Stimulated activated naive CD8-positive, alpha-beta T cell treated with anti-CD3 and anti-CD28 coated beads, Interleukin-15, Interleukin-2, amounts not matched to agents 100 ng/mL and 50 ng/mL, for 24 hours (primary cell): ENCODE data around the gene COL4A2.

Experiments used
- H3K27ac Mint-ChIP-seq: one replicate; pipeline ENCODE4 v1.8.0; 2021; ENCODE audit warnings: mild to moderate bottlenecking, mixed read lengths
- H3K27me3 Mint-ChIP-seq: one replicate; pipeline ENCODE4 v1.8.0; 2021; ENCODE audit warnings: mixed read lengths
- H3K36me3 Mint-ChIP-seq: one replicate; pipeline ENCODE4 v1.8.0; 2021; ENCODE audit warnings: low read depth, mixed read lengths
- H3K4me1 Mint-ChIP-seq: one replicate; pipeline ENCODE4 v1.8.0; 2021; ENCODE audit warnings: low read depth, mixed read lengths
- H3K4me3 Mint-ChIP-seq: one replicate; pipeline ENCODE4 v1.8.0; 2021; ENCODE audit warnings: mild to moderate bottlenecking, mixed read lengths
- H3K9me3 Mint-ChIP-seq: one replicate; pipeline ENCODE4 v1.8.0; 2021; ENCODE audit warnings: mixed read lengths

The COL4A2 gene

GRCh38 chr13:110280231-110280813 lies 26.8 kb upstream of the COL4A2 start:
- no peaks in the 10 kb centered on the region for H3K4me1 Mint-ChIP-seq
- H3K27ac Mint-ChIP-seq, result no peak overlapping the region
- H3K27me3 Mint-ChIP-seq, result peaks cover 23% of the 10 kb centered on the region
- H3K4me3 Mint-ChIP-seq, result no peak overlapping the region
- H3K36me3 Mint-ChIP-seq, result no peaks in the 10 kb centered on the region
- H3K9me3 Mint-ChIP-seq, result no peaks in the 10 kb centered on the region

DNA sequence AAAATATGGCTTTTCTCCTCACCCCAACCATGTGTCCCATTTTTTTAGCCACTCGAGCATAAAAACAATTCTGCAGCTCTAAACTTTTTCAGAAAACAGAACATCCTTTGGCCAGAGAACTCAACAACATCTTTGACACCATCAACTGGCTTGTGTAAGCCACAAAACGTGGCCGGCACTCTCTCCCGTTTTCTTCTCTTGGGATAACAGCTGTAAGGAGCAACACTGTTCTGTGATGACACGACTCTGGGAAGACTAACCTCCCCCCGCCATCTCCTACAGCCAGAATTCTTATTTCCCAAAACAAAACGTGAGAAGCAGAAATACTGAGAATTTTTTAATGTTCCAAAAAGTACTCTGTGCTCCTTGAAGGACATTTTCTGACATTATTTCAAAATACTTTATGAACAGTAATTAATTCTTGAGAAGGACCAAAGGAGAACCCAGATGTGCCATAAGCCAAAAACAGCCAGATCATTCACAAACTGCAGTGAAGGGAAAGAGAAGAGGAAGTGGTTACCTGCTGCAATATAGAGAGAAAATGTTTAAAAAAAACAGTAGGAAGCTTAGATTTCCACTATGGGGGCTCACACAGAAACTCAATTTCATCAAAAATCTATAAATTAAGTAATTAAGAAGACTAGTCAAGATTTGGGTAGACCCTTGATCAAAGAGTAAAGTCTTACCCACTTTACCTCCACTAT lies 25.9 kb upstream of the COL4A2 start:
- Mint-ChIP-seq H3K9me3 (no peaks in the 10 kb centered on the region), H3K27me3 (peaks cover 23% of the 10 kb centered on the region), H3K4me3 (no peak overlapping the region), H3K4me1 (no peaks in the 10 kb centered on the region), H3K27ac (no peak overlapping the region), H3K36me3 (no peaks in the 10 kb centered on the region)

DNA sequence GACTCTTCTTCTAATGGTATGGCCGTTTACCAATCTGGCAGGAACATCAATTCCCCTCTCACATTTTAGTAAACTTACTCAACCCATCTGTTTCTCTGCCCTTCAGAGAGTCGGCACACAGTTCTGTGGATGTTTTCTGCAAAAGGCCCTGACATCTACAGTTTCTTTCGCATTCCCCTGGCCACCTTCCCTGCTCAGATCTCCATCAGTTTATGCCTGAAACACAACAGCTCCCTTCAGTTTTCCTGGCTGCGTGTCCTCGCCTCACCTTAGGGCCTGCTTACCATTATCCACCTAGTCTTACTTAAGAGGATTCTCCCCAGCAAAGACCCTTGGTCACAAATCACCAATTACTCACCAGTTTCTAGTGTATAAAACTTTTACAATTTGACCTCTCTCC lies 25.3 kb upstream of the COL4A2 start:
- Mint-ChIP-seq H3K36me3 (no peaks in the 10 kb centered on the region), H3K4me1 (no peaks in the 10 kb centered on the region), H3K27ac (no peak overlapping the region), H3K4me3 (no peak overlapping the region), H3K9me3 (no peaks in the 10 kb centered on the region), H3K27me3 (peaks cover 23% of the 10 kb centered on the region)

DNA sequence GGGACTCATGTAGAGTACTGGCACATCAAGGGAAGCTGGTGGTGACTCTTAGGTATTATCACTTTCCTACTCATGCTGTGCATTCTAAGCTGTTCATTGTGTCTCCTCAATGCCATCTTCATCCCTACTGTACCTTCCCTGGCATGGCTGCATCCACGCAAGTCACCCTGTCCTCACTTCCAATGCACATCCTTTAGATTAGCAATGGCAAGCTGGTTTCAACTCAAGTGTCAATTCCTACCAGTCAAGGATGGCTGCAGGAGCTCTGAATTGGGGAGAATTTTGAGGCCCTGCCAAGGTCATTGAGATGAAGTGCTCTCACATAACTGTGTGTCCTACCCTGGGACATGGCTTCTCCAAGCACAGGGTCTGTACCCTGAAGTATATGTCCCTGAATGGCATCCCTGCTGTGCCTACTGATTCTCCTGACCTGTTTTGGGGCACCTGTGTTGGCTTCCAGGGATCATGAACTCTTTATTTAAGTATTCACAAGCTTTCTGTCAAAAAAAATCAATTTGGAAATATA lies 24.7 kb upstream of the COL4A2 start:
- H3K27ac Mint-ChIP-seq, result no peak overlapping the region
- no peak overlapping the region for H3K4me3 Mint-ChIP-seq
- H3K4me1 Mint-ChIP-seq, result no peaks in the 10 kb centered on the region
- no peaks in the 10 kb centered on the region for H3K9me3 Mint-ChIP-seq
- H3K36me3 Mint-ChIP-seq, result no peaks in the 10 kb centered on the region
- peaks cover 23% of the 10 kb centered on the region for H3K27me3 Mint-ChIP-seq

GRCh38 chr13:110283736-110284517 lies 23.2 kb upstream of the COL4A2 start:
- H3K27ac Mint-ChIP-seq, result no peak overlapping the region
- no peaks in the 10 kb centered on the region for H3K36me3 Mint-ChIP-seq
- H3K9me3 Mint-ChIP-seq, result no peaks in the 10 kb centered on the region
- H3K4me3 Mint-ChIP-seq, result no peak overlapping the region
- H3K4me1 Mint-ChIP-seq, result no peaks in the 10 kb centered on the region
- H3K27me3 Mint-ChIP-seq, result peaks cover 18% of the 10 kb centered on the region

- H3K4me1 Mint-ChIP-seq, result no peaks in the 10 kb centered on the region
- H3K36me3 Mint-ChIP-seq, result no peaks in the 10 kb centered on the region
- H3K4me3 Mint-ChIP-seq, result no peak overlapping the region
- H3K27ac Mint-ChIP-seq, result no peak overlapping the region
- peaks cover 10% of the 10 kb centered on the region for H3K27me3 Mint-ChIP-seq
- no peaks in the 10 kb centered on the region for H3K9me3 Mint-ChIP-seq
These were observed 22.2 kb upstream of the COL4A2 start for GRCh38 chr13:110284779-110285484.

DNA sequence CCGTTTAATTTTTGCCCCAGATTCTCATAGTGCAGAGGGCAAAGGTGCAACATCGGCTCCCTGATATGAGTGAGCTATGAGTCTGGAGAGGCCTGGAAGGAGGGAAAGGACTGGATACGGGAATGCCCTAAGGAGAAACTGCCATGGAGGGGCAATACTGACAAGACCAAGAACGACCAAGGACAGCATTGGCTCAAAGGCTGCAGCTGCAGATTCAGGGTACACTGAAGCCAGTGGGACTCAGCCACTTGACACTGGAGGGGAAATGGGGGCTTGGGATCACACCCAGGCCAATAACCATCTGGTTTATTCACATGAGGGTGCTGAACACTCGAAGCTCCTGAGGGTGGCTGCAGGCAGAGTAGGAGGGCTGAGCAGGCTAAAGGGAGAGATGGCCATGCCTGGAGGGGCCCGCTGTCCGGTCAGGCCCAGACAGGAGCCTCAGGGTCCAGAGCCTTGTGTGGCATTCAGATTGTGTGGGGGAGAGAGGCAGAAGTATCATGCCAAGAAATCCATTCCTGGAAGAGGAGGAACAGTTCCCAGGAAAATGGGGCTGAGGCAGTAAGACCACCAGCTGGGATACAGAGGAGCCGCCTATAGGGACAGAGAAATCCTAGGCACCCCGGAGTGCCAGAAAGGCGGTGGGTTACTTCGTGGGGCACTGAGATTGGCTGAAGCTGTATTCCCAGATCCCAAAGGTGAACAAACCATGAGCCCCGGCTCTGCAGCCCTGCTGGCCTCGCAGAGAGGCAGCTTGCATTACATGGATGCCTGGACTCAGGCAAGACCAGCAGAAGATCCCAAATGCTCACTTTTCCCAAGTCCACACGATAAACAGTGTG lies 20.9 kb upstream of the COL4A2 start:
- Mint-ChIP-seq H3K36me3 (no peaks in the 10 kb centered on the region), H3K9me3 (peaks cover 2% of the 10 kb centered on the region), H3K4me3 (no peak overlapping the region), H3K27me3 (peaks cover 7% of the 10 kb centered on the region), H3K4me1 (no peaks in the 10 kb centered on the region), H3K27ac (no peak overlapping the region)

- H3K27ac Mint-ChIP-seq, result no peak overlapping the region
- H3K4me1 Mint-ChIP-seq, result no peaks in the 10 kb centered on the region
- H3K27me3 Mint-ChIP-seq, result peaks cover 8% of the 10 kb centered on the region
- peaks cover 3% of the 10 kb centered on the region for H3K9me3 Mint-ChIP-seq
- no peak overlapping the region for H3K4me3 Mint-ChIP-seq
- no peaks in the 10 kb centered on the region for H3K36me3 Mint-ChIP-seq
These were observed 20.0 kb upstream of the COL4A2 start for GRCh38 chr13:110286833-110287819.

- Mint-ChIP-seq H3K4me3 (no peak overlapping the region), H3K27me3 (peaks cover 6% of the 10 kb centered on the region), H3K36me3 (no peaks in the 10 kb centered on the region), H3K9me3 (peaks cover 3% of the 10 kb centered on the region), H3K27ac (no peak overlapping the region), H3K4me1 (no peaks in the 10 kb centered on the region)
These were observed 17.9 kb upstream of the COL4A2 start for GRCh38 chr13:110289174-110289573.

GRCh38 chr13:110289661-110290060 lies 17.4 kb upstream of the COL4A2 start:
- Mint-ChIP-seq H3K4me1 (no peaks in the 10 kb centered on the region), H3K36me3 (no peaks in the 10 kb centered on the region), H3K9me3 (peaks cover 3% of the 10 kb centered on the region), H3K27me3 (peaks cover 9% of the 10 kb centered on the region), H3K27ac (no peak overlapping the region), H3K4me3 (no peak overlapping the region)

DNA sequence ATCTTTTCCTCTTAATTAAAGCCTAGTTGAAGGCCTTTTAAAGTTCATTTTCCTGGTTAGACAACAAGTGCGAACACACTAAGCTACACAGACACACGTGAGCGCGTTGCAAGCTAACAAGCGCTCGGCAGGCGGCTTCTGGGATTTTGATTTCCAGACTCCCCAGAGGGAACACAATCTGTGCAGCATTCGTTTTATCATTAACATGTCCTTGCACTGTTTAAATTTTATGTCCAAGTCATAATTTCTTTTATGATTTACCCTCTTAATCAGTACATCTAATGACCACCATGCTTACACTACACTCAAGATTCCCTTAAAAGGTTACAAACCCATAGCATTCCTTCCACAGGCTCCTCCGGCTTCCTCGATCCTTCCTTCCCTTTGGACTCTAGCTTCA lies 16.9 kb upstream of the COL4A2 start:
- H3K9me3 Mint-ChIP-seq, result peaks cover 3% of the 10 kb centered on the region
- H3K27ac Mint-ChIP-seq, result no peak overlapping the region
- H3K4me3 Mint-ChIP-seq, result no peak overlapping the region
- no peaks in the 10 kb centered on the region for H3K36me3 Mint-ChIP-seq
- H3K27me3 Mint-ChIP-seq, result peaks cover 12% of the 10 kb centered on the region
- H3K4me1 Mint-ChIP-seq, result no peaks in the 10 kb centered on the region

DNA sequence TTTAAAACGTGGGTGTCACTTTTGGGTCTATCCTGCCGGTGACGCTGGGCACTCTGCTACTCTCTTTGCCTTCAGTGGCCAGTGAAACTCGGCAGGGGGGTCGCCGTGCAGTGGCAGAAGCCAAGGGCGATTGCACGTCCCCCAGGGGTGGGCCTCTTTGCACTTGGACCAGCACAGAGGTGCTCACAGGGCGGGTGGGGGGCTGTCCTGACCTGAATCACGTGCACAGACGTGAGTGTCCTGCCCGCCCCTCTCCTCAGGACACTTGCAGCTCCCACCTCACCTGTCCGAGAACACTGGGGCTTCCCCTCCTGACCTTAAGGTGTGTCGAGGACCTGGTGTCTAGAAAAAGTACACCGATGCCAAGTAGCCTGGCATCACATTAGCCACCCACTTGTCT lies 16.3 kb upstream of the COL4A2 start:
- peaks cover 3% of the 10 kb centered on the region for H3K9me3 Mint-ChIP-seq
- H3K27ac Mint-ChIP-seq, result no peak overlapping the region
- peaks cover 15% of the 10 kb centered on the region for H3K27me3 Mint-ChIP-seq
- no peak overlapping the region for H3K4me3 Mint-ChIP-seq
- H3K4me1 Mint-ChIP-seq, result no peaks in the 10 kb centered on the region
- H3K36me3 Mint-ChIP-seq, result no peaks in the 10 kb centered on the region

DNA sequence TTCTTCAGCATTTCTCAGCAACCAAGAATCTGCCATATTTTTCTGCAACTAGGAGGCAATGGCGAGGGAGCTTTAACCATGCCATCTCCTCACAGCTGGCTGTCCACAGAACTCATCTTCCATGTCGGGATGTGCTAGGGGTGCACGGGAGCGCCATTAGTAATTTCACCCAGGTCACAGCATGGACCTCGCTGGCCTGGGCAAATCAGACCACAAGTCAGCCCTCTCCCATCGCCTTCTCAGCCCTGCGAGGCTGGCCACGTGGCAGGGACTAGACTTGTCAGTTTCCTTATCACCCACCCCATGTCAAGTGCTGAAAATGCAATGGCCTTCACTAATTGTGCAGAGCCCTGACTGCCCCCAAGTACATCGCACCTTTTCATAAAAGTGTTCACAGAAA lies 15.8 kb upstream of the COL4A2 start:
- Mint-ChIP-seq H3K27me3 (peaks cover 18% of the 10 kb centered on the region), H3K9me3 (peaks cover 3% of the 10 kb centered on the region), H3K4me1 (no peaks in the 10 kb centered on the region), H3K4me3 (no peak overlapping the region), H3K27ac (no peak overlapping the region), H3K36me3 (no peaks in the 10 kb centered on the region)
